Gastroesophageal sphincter (tissue), 3 donors: Measurements from ENCODE around the gene APLP1.

ENCODE experiments used
- POLR2A ChIP-seq, 2 donors: fragments of 450-650 bp; IDR thresholded peaks; one replicate each; pipeline ENCODE4 v1.6.1; 2017; ENCODE audit warnings: antibody characterized with exemption in 2 of 2, mild to moderate bottlenecking in 2 of 2, moderate library complexity in 1 of 2
- POLR2AphosphoS5 ChIP-seq: sonication (generic); formaldehyde crosslinking; IDR thresholded peaks from one replicate; pipeline ENCODE4 v1.6.1; 2017; ENCODE audit warnings: antibody characterized with exemption
- TF ChIP-seq, protein P1 (sequence below), 4 experiments: fragments of 200-600 bp in 2 of 4; fragments of 450-650 bp in 2 of 4; sonication (generic) in 1 of 4; IDR thresholded peaks; one replicate each; pipeline ENCODE4 v1.5.1; 2017 to 2019; ENCODE audit warnings: antibody characterized with exemption in 4 of 4, mild to moderate bottlenecking in 2 of 4, moderate library complexity in 2 of 4

DNA sequence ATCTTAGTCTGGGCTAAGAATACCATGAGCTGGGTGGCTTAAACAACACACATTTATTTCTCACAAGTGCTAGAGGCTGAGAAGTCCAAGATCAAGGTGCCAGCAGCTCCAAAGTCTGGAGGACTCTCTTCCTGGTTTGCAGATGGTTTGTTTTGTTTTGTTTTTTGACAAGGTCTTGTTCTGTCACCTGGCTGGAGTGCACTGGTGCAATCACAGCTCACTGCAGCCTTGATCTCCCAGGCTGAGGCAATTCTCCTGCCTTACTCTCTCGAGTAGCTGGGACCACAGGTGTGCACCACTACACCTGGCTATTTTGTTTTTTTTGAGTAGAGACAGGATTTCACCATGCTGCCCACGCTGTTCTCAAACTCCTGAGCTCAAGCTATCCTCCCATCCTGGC, 15.5 kb downstream of the APLP1 start:
- TF ChIP-seq POLR2A (IDR thresholded peaks at IDR 0.05) (no peak), POLR2AphosphoS5 (no peak)
- TF ChIP-seq, protein P1, sequence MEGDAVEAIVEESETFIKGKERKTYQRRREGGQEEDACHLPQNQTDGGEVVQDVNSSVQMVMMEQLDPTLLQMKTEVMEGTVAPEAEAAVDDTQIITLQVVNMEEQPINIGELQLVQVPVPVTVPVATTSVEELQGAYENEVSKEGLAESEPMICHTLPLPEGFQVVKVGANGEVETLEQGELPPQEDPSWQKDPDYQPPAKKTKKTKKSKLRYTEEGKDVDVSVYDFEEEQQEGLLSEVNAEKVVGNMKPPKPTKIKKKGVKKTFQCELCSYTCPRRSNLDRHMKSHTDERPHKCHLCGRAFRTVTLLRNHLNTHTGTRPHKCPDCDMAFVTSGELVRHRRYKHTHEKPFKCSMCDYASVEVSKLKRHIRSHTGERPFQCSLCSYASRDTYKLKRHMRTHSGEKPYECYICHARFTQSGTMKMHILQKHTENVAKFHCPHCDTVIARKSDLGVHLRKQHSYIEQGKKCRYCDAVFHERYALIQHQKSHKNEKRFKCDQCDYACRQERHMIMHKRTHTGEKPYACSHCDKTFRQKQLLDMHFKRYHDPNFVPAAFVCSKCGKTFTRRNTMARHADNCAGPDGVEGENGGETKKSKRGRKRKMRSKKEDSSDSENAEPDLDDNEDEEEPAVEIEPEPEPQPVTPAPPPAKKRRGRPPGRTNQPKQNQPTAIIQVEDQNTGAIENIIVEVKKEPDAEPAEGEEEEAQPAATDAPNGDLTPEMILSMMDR (IDR thresholded peaks at IDR 0.05), result no peak
